Memory B cell (primary cell): ENCODE measurements around the gene MEGF9.

ENCODE experiments used
- ATAC-seq: fragments of 150-1000 bp; cut with Tn5 transposase; 2 replicates; pipeline ENCODE4 v1.10.0; 2021; ENCODE audit warnings: low read depth, mild to moderate bottlenecking, moderate library complexity
- DNase-seq, 2 donors: peaks; one replicate each; pipeline ENCODE4 v3.0.0; 2022; ENCODE audit warnings: low spot score in 2 of 2
- H3K27ac Mint-ChIP-seq: one replicate; pipeline ENCODE4 v1.8.0; 2022; ENCODE audit warnings: mild to moderate bottlenecking, moderate library complexity, mixed read lengths
- H3K27me3 Mint-ChIP-seq: one replicate; pipeline ENCODE4 v1.8.0; 2022; ENCODE audit warnings: mixed read lengths
- H3K36me3 Mint-ChIP-seq: one replicate; pipeline ENCODE4 v1.8.0; 2022; ENCODE audit warnings: mild to moderate bottlenecking, mixed read lengths
- H3K4me1 Mint-ChIP-seq: one replicate; pipeline ENCODE4 v1.8.0; 2022; ENCODE audit warnings: mixed read lengths
- H3K4me3 Mint-ChIP-seq: one replicate; pipeline ENCODE4 v1.8.0; 2022; ENCODE audit warnings: mild to moderate bottlenecking, moderate library complexity, mixed read lengths
- H3K9me3 Mint-ChIP-seq: one replicate; pipeline ENCODE4 v1.8.0; 2022; ENCODE audit warnings: mixed read lengths

Gene MEGF9

GRCh38 chr9:120677965-120678364, 36.3 kb downstream of the MEGF9 start:
- H3K27me3 Mint-ChIP-seq, result no peaks in the 10 kb centered on the region
- peaks cover 1% of the 10 kb centered on the region for H3K9me3 Mint-ChIP-seq
- DNase-seq, result no peak
- peaks cover 4% of the 10 kb centered on the region for H3K36me3 Mint-ChIP-seq
- H3K27ac Mint-ChIP-seq, result no peak overlapping the region
- H3K4me1 Mint-ChIP-seq, result peaks cover 5% of the 10 kb centered on the region
- no peak overlapping the region for H3K4me3 Mint-ChIP-seq
- ATAC-seq, result no peak

- no peak overlapping the region for H3K27ac Mint-ChIP-seq
- H3K9me3 Mint-ChIP-seq, result peaks cover 1% of the 10 kb centered on the region
- H3K4me1 Mint-ChIP-seq, result no peaks in the 10 kb centered on the region
- no peak overlapping the region for H3K4me3 Mint-ChIP-seq
- H3K27me3 Mint-ChIP-seq, result no peaks in the 10 kb centered on the region
- ATAC-seq (no peak), DNase-seq (no peak)
- H3K36me3 Mint-ChIP-seq, result peaks cover 4% of the 10 kb centered on the region
These were observed 37.4 kb downstream of the MEGF9 start for GRCh38 chr9:120676767-120677402.

- peaks cover 5% of the 10 kb centered on the region for H3K36me3 Mint-ChIP-seq
- H3K27me3 Mint-ChIP-seq, result no peaks in the 10 kb centered on the region
- ATAC-seq (no peak), DNase-seq (no peak)
- H3K4me1 Mint-ChIP-seq, result peaks cover 6% of the 10 kb centered on the region
- no peak overlapping the region for H3K4me3 Mint-ChIP-seq
- H3K9me3 Mint-ChIP-seq, result no peaks in the 10 kb centered on the region
- no peak overlapping the region for H3K27ac Mint-ChIP-seq
These were observed 45.9 kb downstream of the MEGF9 start for GRCh38 chr9:120668399-120668798.

- DNase-seq, result no peak
- H3K27me3 Mint-ChIP-seq, result no peaks in the 10 kb centered on the region
- peaks cover 2% of the 10 kb centered on the region for H3K36me3 Mint-ChIP-seq
- no peak overlapping the region for H3K4me3 Mint-ChIP-seq
- no peak overlapping the region for H3K27ac Mint-ChIP-seq
- H3K9me3 Mint-ChIP-seq, result no peaks in the 10 kb centered on the region
- no peak for ATAC-seq
- H3K4me1 Mint-ChIP-seq, result peaks cover 8% of the 10 kb centered on the region
These were observed 50.3 kb downstream of the MEGF9 start for GRCh38 chr9:120663950-120664349.

GRCh38 chr9:120663380-120663779, 50.9 kb downstream of the MEGF9 start:
- Mint-ChIP-seq H3K36me3 (peaks cover 2% of the 10 kb centered on the region), H3K9me3 (no peaks in the 10 kb centered on the region), H3K4me1 (peaks cover 6% of the 10 kb centered on the region), H3K27ac (no peak overlapping the region), H3K27me3 (no peaks in the 10 kb centered on the region), H3K4me3 (no peak overlapping the region)
- no peak for DNase-seq
- no peak for ATAC-seq

- ATAC-seq (no peak), DNase-seq (no peak)
- Mint-ChIP-seq H3K27me3 (no peaks in the 10 kb centered on the region), H3K36me3 (peaks cover 2% of the 10 kb centered on the region), H3K27ac (peak overlapping the region; percentile 21), H3K9me3 (no peaks in the 10 kb centered on the region), H3K4me1 (peaks cover 6% of the 10 kb centered on the region), H3K4me3 (no peak overlapping the region)
These were observed 51.8 kb downstream of the MEGF9 start for GRCh38 chr9:120662513-120662912.

GRCh38 chr9:120659676-120660075, 54.6 kb downstream of the MEGF9 start:
- Mint-ChIP-seq H3K36me3 (peaks cover under 1% of the 10 kb centered on the region), H3K4me1 (peaks cover 6% of the 10 kb centered on the region), H3K27me3 (no peaks in the 10 kb centered on the region), H3K9me3 (no peaks in the 10 kb centered on the region), H3K27ac (no peak overlapping the region), H3K4me3 (no peak overlapping the region)
- DNase-seq, result no peak
- ATAC-seq, result no peak

- no peak overlapping the region for H3K4me3 Mint-ChIP-seq
- H3K4me1 Mint-ChIP-seq, result peaks cover 6% of the 10 kb centered on the region
- H3K36me3 Mint-ChIP-seq, result peaks cover 2% of the 10 kb centered on the region
- ATAC-seq (no peak), DNase-seq (no peak)
- no peak overlapping the region for H3K27ac Mint-ChIP-seq
- no peaks in the 10 kb centered on the region for H3K9me3 Mint-ChIP-seq
- H3K27me3 Mint-ChIP-seq, result no peaks in the 10 kb centered on the region
These were observed 55.1 kb downstream of the MEGF9 start for GRCh38 chr9:120659209-120659608.

GRCh38 chr9:120655005-120655622, 59.2 kb downstream of the MEGF9 start:
- no peak overlapping the region for H3K4me3 Mint-ChIP-seq
- no peaks in the 10 kb centered on the region for H3K27me3 Mint-ChIP-seq
- peaks cover 2% of the 10 kb centered on the region for H3K4me1 Mint-ChIP-seq
- no peaks in the 10 kb centered on the region for H3K9me3 Mint-ChIP-seq
- H3K36me3 Mint-ChIP-seq, result peaks cover 5% of the 10 kb centered on the region
- H3K27ac Mint-ChIP-seq, result no peak overlapping the region
- no peak for DNase-seq
- no peak for ATAC-seq

GRCh38 chr9:120654272-120654671, 60.0 kb downstream of the MEGF9 start:
- Mint-ChIP-seq H3K27me3 (no peaks in the 10 kb centered on the region), H3K36me3 (peaks cover 5% of the 10 kb centered on the region), H3K27ac (no peak overlapping the region), H3K4me3 (no peak overlapping the region), H3K4me1 (no peaks in the 10 kb centered on the region), H3K9me3 (no peaks in the 10 kb centered on the region)
- DNase-seq, result no peak
- no peak for ATAC-seq

GRCh38 chr9:120653762-120654161, 60.5 kb downstream of the MEGF9 start:
- no peak for ATAC-seq
- H3K27me3 Mint-ChIP-seq, result no peaks in the 10 kb centered on the region
- H3K9me3 Mint-ChIP-seq, result no peaks in the 10 kb centered on the region
- H3K4me3 Mint-ChIP-seq, result no peak overlapping the region
- H3K36me3 Mint-ChIP-seq, result peaks cover 5% of the 10 kb centered on the region
- no peak for DNase-seq
- H3K4me1 Mint-ChIP-seq, result no peaks in the 10 kb centered on the region
- no peak overlapping the region for H3K27ac Mint-ChIP-seq

- no peaks in the 10 kb centered on the region for H3K27me3 Mint-ChIP-seq
- no peak overlapping the region for H3K27ac Mint-ChIP-seq
- H3K4me3 Mint-ChIP-seq, result no peak overlapping the region
These were observed 61.3 kb downstream of the MEGF9 start for GRCh38 chr9:120652934-120653333.

GRCh38 chr9:120650352-120650751, 63.9 kb downstream of the MEGF9 start:
- H3K9me3 Mint-ChIP-seq, result no peaks in the 10 kb centered on the region
- peaks cover 5% of the 10 kb centered on the region for H3K36me3 Mint-ChIP-seq
- ATAC-seq, result no peak
- DNase-seq, result no peak
- H3K27me3 Mint-ChIP-seq, result no peaks in the 10 kb centered on the region
- no peak overlapping the region for H3K4me3 Mint-ChIP-seq
- no peak overlapping the region for H3K27ac Mint-ChIP-seq
- no peaks in the 10 kb centered on the region for H3K4me1 Mint-ChIP-seq

More at GRCh38 chr9:120652934-120653333, 61.3 kb downstream of the MEGF9 start:
- H3K36me3 Mint-ChIP-seq, result peaks cover 5% of the 10 kb centered on the region
- ATAC-seq (no peak), DNase-seq (no peak)
- H3K4me1 Mint-ChIP-seq, result no peaks in the 10 kb centered on the region
- H3K9me3 Mint-ChIP-seq, result no peaks in the 10 kb centered on the region

GRCh38 chr9:120648581-120649197, 65.6 kb downstream of the MEGF9 start:
- H3K4me3 Mint-ChIP-seq, result no peak overlapping the region
- peaks cover 5% of the 10 kb centered on the region for H3K36me3 Mint-ChIP-seq
- H3K27me3 Mint-ChIP-seq, result no peaks in the 10 kb centered on the region
- no peaks in the 10 kb centered on the region for H3K9me3 Mint-ChIP-seq
- ATAC-seq (no peak), DNase-seq (no peak)
- no peaks in the 10 kb centered on the region for H3K4me1 Mint-ChIP-seq
- no peak overlapping the region for H3K27ac Mint-ChIP-seq

- H3K4me3 Mint-ChIP-seq, result no peak overlapping the region
- ATAC-seq, result no peak
- no peaks in the 10 kb centered on the region for H3K4me1 Mint-ChIP-seq
- H3K27me3 Mint-ChIP-seq, result no peaks in the 10 kb centered on the region
- DNase-seq, result no peak
- no peaks in the 10 kb centered on the region for H3K9me3 Mint-ChIP-seq
- peaks cover 4% of the 10 kb centered on the region for H3K36me3 Mint-ChIP-seq
- no peak overlapping the region for H3K27ac Mint-ChIP-seq
These were observed 67.3 kb downstream of the MEGF9 start for GRCh38 chr9:120646948-120647347.
